ENCODE measurements around the gene SEPTIN1. TPM values are rescaled to one million over a fixed set of nuclear protein-coding genes. Genes with fewer than 3 reads are reported as not detected.
"Not testable (repeated sequence)": the region's sequence is repeated elsewhere in the genome, so short reads cannot be mapped to it uniquely, and the experiment has no call there.

The SEPTIN1 gene
- total RNA-seq, 4 donors from 2014 or later, result 0.52 to 2.3 (median 1.3) TPM; not detected in 1

DNA sequence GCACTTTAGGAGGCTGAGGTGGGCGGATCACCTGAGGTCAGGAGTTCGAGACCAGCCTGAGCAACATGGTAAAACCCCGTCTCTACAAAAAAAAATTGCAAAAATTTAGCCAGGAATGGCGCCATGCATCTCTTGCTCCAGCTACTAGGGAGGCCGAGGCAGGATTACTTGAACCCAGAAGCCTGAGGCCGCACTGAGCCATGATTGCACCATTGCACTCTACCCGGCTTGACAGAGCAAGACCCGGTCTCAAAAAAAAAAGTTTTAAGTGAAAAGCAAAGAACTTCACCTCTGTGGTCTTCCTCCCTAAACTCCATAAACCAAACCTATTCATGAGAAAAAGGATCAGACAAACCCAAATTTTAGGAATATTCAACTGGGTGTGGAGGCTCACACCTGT, 34.2 kb downstream of the SEPTIN1 start:
- H3K9me3 ChIP-seq, result no peaks in the 10 kb centered on the region
- H3K4me3 ChIP-seq, result no peak overlapping the region
- no peak overlapping the region for H3K27ac ChIP-seq
- DNase-seq (ENCODE audit: low spot score in 2 of 2), result peak in 1 of 2 donors; percentile 31
- H3K4me1 ChIP-seq, result peaks cover 16% of the 10 kb centered on the region
- H3K27me3 ChIP-seq, result no peaks in the 10 kb centered on the region
- 99% methylated on average over 8 of the region's 8 CpGs for WGBS
- peaks cover 24% of the 10 kb centered on the region for H3K36me3 ChIP-seq
- TF ChIP-seq, protein P1, sequence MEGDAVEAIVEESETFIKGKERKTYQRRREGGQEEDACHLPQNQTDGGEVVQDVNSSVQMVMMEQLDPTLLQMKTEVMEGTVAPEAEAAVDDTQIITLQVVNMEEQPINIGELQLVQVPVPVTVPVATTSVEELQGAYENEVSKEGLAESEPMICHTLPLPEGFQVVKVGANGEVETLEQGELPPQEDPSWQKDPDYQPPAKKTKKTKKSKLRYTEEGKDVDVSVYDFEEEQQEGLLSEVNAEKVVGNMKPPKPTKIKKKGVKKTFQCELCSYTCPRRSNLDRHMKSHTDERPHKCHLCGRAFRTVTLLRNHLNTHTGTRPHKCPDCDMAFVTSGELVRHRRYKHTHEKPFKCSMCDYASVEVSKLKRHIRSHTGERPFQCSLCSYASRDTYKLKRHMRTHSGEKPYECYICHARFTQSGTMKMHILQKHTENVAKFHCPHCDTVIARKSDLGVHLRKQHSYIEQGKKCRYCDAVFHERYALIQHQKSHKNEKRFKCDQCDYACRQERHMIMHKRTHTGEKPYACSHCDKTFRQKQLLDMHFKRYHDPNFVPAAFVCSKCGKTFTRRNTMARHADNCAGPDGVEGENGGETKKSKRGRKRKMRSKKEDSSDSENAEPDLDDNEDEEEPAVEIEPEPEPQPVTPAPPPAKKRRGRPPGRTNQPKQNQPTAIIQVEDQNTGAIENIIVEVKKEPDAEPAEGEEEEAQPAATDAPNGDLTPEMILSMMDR (IDR thresholded peaks at IDR 0.05), result no peak
- TF ChIP-seq POLR2AphosphoS5 (IDR thresholded peaks at IDR 0.05), result no peak
- no peak for TF ChIP-seq POLR2A (IDR thresholded peaks at IDR 0.05)
- no peak for TF ChIP-seq EP300 (IDR thresholded peaks at IDR 0.05)

DNA sequence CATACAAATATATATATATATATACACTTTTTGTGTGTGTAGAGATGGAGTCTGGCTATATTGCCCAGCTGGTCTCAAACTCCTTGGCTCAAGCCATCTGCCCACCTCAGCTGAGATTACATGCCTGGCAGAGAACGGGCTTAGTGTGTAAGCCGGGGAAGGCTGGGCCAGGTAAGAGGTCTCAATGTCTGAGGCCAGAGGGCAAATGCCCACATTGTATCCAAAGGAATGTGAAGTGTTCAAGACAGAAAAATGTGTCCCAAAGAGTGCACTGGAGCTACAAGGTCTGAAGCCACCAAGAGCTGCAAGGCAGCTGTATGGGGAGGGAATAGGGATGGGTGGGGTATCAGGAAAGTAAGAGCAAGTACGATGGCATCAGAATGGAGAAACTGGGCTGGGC, 36.1 kb downstream of the SEPTIN1 start:
- 97% methylated on average over 3 of the region's 3 CpGs for WGBS
- no peaks in the 10 kb centered on the region for H3K4me1 ChIP-seq
- H3K36me3 ChIP-seq, result peaks cover 13% of the 10 kb centered on the region
- no peaks in the 10 kb centered on the region for H3K9me3 ChIP-seq
- H3K4me3 ChIP-seq, result no peak overlapping the region
- no peak overlapping the region for H3K27ac ChIP-seq
- no peaks in the 10 kb centered on the region for H3K27me3 ChIP-seq
- peak in 1 of 2 donors; percentile 25 for DNase-seq (ENCODE audit: low spot score in 2 of 2)
- TF ChIP-seq POLR2AphosphoS5 (IDR thresholded peaks at IDR 0.05), result no peak
- TF ChIP-seq POLR2A (IDR thresholded peaks at IDR 0.05), result no peak

DNA sequence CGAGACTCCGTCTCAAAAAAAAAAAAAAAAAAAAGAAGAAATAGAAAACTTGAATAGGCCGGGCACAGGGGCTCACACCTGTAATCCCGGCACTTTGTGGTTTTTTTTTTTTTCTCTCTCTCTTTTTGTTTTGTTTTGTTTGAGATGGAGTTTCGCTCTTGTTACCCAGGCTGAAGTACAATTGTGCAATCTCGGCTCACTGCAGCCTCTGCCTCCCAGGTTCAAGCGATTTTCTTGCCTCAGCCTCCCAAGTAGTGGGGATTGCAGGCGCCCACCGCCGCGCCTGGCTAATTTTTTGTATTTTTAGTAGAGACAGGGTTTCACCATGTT, 38.9 kb downstream of the SEPTIN1 start:
- WGBS, result 96% methylated on average over 11 of the region's 11 CpGs
- not testable (repeated sequence) for H3K27ac ChIP-seq; H3K9me3 ChIP-seq; H3K4me1 ChIP-seq; H3K36me3 ChIP-seq; H3K27me3 ChIP-seq; DNase-seq (ENCODE audit: low spot score in 2 of 2); H3K4me3 ChIP-seq

DNA sequence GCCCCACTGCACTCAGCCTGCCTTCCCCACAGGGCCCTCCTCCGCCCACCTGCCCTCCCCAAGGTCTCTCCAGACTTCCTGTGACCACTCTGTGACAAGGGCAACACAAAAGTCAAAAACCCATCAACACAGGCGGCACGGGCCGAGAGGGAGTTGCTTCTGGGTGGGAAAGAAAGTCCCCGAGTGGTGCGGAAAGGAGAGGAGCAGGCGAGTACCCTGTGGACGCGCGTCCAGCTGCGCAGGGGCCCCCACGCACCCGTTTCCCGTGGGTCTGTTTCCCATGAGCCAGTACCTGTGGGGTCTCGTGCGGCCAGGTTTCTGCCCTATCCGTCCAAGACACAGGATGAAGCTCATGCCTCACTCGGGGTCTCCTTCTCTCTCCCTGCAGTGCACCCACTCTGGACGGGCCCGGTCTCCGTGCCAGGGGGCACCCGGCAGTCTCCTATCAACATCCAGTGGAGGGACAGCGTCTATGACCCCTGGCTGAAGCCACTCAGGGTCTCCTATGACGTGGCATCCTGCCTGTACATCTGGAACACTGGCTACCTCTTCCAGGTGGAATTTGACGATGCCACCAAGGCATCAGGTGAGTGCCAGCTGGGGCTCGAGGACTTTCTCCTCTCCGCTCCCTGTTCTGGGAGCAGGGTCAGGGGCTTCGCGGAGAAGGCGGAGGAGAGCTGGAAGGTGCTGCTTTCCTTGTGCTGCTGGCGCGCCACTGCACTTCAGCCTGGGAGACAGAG, 39.4 kb downstream of the SEPTIN1 start:
- no peaks in the 10 kb centered on the region for H3K36me3 ChIP-seq
- 90% methylated on average over 27 of the region's 32 CpGs for WGBS
- TF ChIP-seq POLR2A (IDR thresholded peaks at IDR 0.05), result no peak
- TF ChIP-seq, protein P1 (IDR thresholded peaks at IDR 0.05), result no peak
- no peak for TF ChIP-seq POLR2AphosphoS5 (IDR thresholded peaks at IDR 0.05)
- TF ChIP-seq EP300 (IDR thresholded peaks at IDR 0.05), result no peak
- no peaks in the 10 kb centered on the region for H3K4me1 ChIP-seq
- H3K27me3 ChIP-seq, result no peaks in the 10 kb centered on the region
- no peak overlapping the region for H3K4me3 ChIP-seq
- H3K27ac ChIP-seq, result no peak overlapping the region
- no peaks in the 10 kb centered on the region for H3K9me3 ChIP-seq
- no peak for DNase-seq (ENCODE audit: low spot score in 2 of 2)

DNA sequence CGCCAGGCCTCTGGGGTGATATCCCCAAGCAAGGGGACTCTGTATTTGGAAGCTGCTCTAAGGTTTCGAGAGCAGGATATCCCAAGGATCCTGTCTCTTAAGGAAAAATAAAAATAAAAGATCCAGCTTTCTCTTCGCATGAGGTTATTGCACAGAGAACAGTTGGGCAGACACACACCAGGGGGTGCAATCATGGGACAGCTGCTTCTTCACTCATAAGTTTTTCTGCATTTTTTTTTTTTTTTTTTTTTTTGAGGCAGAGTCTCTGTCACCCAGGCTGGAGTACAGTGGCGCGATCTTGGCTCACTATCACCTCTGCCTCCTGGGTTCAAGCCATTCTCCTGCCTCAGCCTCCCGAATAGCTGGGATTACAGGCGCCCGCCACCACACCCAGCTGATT, 40.4 kb downstream of the SEPTIN1 start:
- H3K27me3 ChIP-seq; H3K4me3 ChIP-seq; DNase-seq (ENCODE audit: low spot score in 2 of 2); H3K36me3 ChIP-seq; H3K4me1 ChIP-seq; H3K27ac ChIP-seq; H3K9me3 ChIP-seq: not testable (repeated sequence)
- WGBS, result 92% methylated on average over 8 of the region's 8 CpGs

DNA sequence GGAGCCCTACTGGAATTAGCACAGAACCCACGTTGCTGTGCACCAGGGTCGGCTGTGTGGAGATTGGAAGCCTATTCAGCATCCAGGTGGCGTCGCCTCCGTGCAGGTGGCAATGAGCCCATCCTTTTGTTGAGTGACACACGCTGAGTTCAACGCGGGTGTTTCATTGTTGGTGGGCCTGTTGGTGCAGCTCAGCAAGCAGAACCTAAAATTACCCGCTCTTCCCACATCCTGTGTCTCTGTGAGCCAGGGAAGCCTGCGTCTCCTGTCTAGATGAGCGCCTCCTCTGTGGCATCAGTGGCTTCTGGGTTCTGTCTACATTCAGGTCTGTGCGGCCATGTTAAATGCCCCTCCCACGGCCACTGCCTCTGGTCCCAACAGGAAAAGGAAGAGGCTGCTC, 41.7 kb downstream of the SEPTIN1 start:
- peaks cover 6% of the 10 kb centered on the region for H3K4me1 ChIP-seq
- H3K27ac ChIP-seq, result no peak overlapping the region
- 88% methylated on average over 12 of the region's 13 CpGs for WGBS
- no peaks in the 10 kb centered on the region for H3K9me3 ChIP-seq
- DNase-seq (ENCODE audit: low spot score in 2 of 2), result no peak
- no peaks in the 10 kb centered on the region for H3K36me3 ChIP-seq
- H3K27me3 ChIP-seq, result no peaks in the 10 kb centered on the region
- TF ChIP-seq EP300 (IDR thresholded peaks at IDR 0.05) (no peak), POLR2A (IDR thresholded peaks at IDR 0.05) (no peak), POLR2AphosphoS5 (IDR thresholded peaks at IDR 0.05) (no peak)
- TF ChIP-seq, protein P1 (IDR thresholded peaks at IDR 0.05), result no peak
- H3K4me3 ChIP-seq, result no peak overlapping the region

DNA sequence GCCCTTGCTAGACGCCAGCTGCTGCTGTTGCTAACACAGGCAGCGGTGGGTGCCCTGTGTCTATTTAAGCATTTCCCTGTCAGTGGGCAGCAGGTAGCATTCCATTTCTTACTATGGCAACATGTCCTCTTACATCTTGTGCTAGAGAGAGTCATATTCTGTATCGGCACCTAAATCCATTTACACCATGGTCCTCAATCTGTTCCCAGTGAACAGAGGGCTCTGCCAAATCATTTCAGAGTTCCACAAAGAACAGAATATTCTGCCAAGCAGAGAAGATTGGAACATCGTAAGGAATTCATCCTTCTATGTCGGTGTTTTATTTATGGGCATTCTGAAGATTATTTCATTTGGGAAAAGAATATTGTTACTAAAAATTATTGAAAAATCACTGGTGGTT, 43.6 kb downstream of the SEPTIN1 start:
- not testable (repeated sequence) for H3K27me3 ChIP-seq; H3K9me3 ChIP-seq; H3K27ac ChIP-seq; H3K4me1 ChIP-seq; H3K4me3 ChIP-seq; H3K36me3 ChIP-seq; DNase-seq (ENCODE audit: low spot score in 2 of 2)
- 79% methylated on average over 5 of the region's 5 CpGs for WGBS

DNA sequence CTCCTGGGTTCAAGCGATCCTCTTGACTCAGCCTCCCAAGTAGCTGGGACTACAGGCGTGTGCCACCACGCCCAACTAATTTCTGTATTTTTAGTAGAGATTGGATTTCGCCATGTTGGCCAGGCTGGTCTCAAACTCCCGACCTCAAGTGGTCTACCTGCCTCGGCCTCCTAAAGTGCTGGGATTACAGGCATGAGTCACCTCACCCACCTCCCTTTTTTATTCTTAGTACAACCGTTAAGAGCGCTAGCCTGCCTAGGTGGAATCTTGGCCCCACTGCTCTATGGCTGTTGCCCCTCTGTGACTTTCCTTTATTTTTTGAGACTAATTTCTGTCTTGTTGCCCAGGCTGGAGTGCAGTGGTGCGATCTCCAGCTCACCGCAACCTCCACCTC, 44.4 kb downstream of the SEPTIN1 start:
- WGBS, result 97% methylated on average over 10 of the region's 10 CpGs
- H3K27ac ChIP-seq; H3K4me3 ChIP-seq; H3K4me1 ChIP-seq; H3K27me3 ChIP-seq; H3K36me3 ChIP-seq; DNase-seq (ENCODE audit: low spot score in 2 of 2); H3K9me3 ChIP-seq: not testable (repeated sequence)

Data from suprapubic skin (tissue), 4 donors.